Measurements from ENCODE around the gene FAM3D.
A peak's percentile ranks its signal among the peaks of the same experiment; 100 is the strongest.

The FAM3D gene

DNA sequence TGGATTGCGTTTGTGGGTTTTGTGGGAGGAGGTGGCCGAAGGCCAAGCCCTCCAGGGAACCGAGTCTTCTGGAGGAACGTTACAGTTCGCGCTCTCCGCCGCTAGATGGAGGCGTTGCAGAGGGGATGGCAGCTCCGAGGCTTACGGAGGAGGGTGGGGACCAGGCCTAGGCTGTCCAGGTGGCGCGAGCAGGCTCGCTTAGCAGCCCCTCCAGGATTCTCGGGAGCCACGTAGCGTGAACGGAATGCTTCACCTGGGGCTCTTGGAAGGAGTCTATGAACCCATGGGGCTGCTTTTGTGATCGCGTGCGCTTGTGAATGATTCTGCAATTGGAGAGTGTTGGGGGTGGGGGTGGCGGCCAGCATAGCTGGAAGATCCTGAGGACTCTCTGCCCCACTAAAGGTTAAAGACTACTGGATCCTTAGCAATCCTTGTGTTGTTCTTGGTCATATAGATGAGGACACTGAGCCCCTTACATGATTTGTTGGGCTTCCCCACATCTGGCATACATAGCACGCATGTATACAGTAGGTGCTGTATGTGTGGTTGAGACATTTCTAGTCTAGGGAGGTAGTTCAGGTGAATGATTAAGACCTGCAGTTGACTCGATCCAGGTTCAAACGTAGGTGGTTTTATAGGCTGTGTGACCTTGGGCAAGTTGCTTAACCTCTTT is 25.7 kb downstream of the FAM3D start:
- Histone ChIP-seq H3K4me1 (no peaks in the 10 kb centered on the region), H3K9me3 (no peaks in the 10 kb centered on the region), H3K27me3 (no peaks in the 10 kb centered on the region), H3K4me3 (ENCODE audit: low read depth, low read length) (no peak overlapping the region), H3K36me3 (no peaks in the 10 kb centered on the region)
- DNase-seq = peak; percentile 75
- peak; percentile 75 for TF ChIP-seq CTCF (IDR thresholded peaks at IDR 0.05; ENCODE audit: low read depth, low read length)

GRCh38 chr3:58639842-58640241 is 26.7 kb downstream of the FAM3D start:
- H3K36me3 ChIP-seq = no peaks in the 10 kb centered on the region
- TF ChIP-seq CTCF (IDR thresholded peaks at IDR 0.05; ENCODE audit: low read depth, low read length) = no peak
- no peak overlapping the region for H3K4me3 ChIP-seq (ENCODE audit: low read depth, low read length)
- no peaks in the 10 kb centered on the region for H3K27me3 ChIP-seq
- no peak for DNase-seq
- no peaks in the 10 kb centered on the region for H3K4me1 ChIP-seq
- no peaks in the 10 kb centered on the region for H3K9me3 ChIP-seq

DNA sequence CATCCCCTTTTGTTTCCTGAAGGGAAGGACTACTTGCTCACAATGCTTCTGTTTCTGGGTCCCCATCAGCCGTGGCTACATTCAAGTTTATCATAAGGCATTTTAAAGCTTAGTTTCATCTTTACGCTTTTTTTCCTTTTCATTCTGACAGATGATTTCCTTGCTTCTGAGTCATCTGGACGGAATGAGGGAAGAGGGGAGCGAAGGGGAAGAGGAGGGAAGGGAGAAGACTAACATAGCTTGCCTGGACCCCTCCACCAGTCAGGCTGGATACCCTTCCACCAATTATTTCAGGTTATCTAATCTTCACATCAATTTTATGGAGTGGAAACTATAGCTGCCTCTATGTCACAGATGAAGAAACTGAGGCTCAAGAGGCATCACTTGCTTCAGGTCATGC is 27.6 kb downstream of the FAM3D start:
- no peak for TF ChIP-seq CTCF (IDR thresholded peaks at IDR 0.05; ENCODE audit: low read depth, low read length)
- no peaks in the 10 kb centered on the region for H3K36me3 ChIP-seq
- DNase-seq = no peak
- no peaks in the 10 kb centered on the region for H3K4me1 ChIP-seq
- no peak overlapping the region for H3K4me3 ChIP-seq (ENCODE audit: low read depth, low read length)
- H3K9me3 ChIP-seq = no peaks in the 10 kb centered on the region
- no peaks in the 10 kb centered on the region for H3K27me3 ChIP-seq

DNA sequence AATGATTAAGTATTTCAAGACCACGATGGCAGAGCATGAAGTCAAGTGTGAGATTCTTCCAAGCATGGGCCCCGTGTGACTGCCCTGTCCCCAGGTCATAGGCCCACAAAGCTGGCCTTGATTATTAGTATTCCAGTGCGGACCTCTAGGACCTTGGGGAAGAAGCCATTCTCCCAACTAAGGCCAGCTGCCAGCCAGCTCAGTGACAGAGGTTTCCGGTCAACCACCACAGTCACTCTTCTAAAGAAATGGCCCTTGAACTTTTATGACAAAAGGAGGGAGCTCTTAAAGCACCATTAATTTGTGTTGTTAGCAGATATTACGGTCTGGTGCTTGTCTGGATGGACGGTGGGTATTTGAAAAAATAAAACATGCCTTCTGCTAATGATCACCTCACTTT is 28.0 kb downstream of the FAM3D start:
- no peaks in the 10 kb centered on the region for H3K27me3 ChIP-seq
- no peaks in the 10 kb centered on the region for H3K36me3 ChIP-seq
- DNase-seq = no peak
- H3K9me3 ChIP-seq = no peaks in the 10 kb centered on the region
- H3K4me1 ChIP-seq = no peaks in the 10 kb centered on the region
- no peak overlapping the region for H3K4me3 ChIP-seq (ENCODE audit: low read depth, low read length)
- TF ChIP-seq CTCF (IDR thresholded peaks at IDR 0.05; ENCODE audit: low read depth, low read length) = no peak

- no peak overlapping the region for H3K4me3 ChIP-seq (ENCODE audit: low read depth, low read length)
- H3K27me3 ChIP-seq = no peaks in the 10 kb centered on the region
- no peaks in the 10 kb centered on the region for H3K36me3 ChIP-seq
- no peak for TF ChIP-seq CTCF (IDR thresholded peaks at IDR 0.05; ENCODE audit: low read depth, low read length)
- no peaks in the 10 kb centered on the region for H3K9me3 ChIP-seq
- no peaks in the 10 kb centered on the region for H3K4me1 ChIP-seq
- no peak for DNase-seq
Measured at GRCh38 chr3:58637509-58637908, 29.1 kb downstream of the FAM3D start.

- no peaks in the 10 kb centered on the region for H3K36me3 ChIP-seq
- no peak for DNase-seq
- no peaks in the 10 kb centered on the region for H3K4me1 ChIP-seq
- no peaks in the 10 kb centered on the region for H3K27me3 ChIP-seq
- H3K9me3 ChIP-seq = no peaks in the 10 kb centered on the region
- TF ChIP-seq CTCF (IDR thresholded peaks at IDR 0.05; ENCODE audit: low read depth, low read length) = no peak
- no peak overlapping the region for H3K4me3 ChIP-seq (ENCODE audit: low read depth, low read length)
Measured at GRCh38 chr3:58635371-58636285, 30.9 kb downstream of the FAM3D start.
